HG03095 (cell line): Measurements from ENCODE around the gene GYPA.
"Not testable (repeated sequence)": the region's sequence is repeated elsewhere in the genome, so short reads cannot be mapped to it uniquely, and the experiment has no call there.

Source experiments
- ATAC-seq: cut with Tn5 transposase; IDR thresholded peaks from one replicate; pipeline ENCODE4 v1.9.1; 2021; ENCODE audit warnings: moderate library complexity; ENCODE audit not compliant: unreplicated experiment

Gene GYPA

DNA sequence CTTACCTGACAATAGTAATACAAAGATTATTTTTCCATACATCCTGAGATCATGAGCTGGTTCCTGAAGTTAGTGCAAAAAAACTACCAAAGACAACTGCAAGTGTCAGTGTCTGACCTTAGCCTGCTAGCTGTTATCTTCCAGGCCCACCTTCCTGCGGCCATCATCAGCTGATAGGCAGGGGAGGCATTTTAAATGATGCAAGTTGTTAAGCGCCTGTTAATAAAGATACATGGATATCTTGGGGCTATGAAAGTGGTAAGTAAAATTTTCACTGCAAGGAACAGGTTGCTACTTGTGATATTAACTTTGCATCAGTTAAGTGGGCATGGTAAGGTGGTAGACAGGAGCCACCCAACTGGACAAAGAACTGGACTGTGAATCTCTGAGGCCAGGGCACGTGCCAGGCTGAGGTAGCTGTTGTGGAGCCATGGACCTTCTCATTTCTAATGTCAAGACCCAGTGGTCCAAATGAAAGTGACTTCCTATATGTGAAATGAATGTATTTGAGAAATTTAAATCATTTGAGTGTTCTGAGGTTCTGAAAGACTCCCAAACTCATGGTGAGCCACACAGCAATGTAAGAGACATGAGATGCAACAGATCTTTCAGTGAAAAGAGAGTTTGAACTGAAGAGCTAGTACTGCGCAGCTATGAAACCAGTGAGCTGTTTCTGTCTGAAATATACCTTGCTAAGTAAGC is at the start of gene GYPA:
Gene GYPA (minus strand): TSS at position 125 of the 702 bp plus-strand sequence. CDS start 83 bp downstream, at position 42.
- ATAC-seq = not testable (repeated sequence)

DNA sequence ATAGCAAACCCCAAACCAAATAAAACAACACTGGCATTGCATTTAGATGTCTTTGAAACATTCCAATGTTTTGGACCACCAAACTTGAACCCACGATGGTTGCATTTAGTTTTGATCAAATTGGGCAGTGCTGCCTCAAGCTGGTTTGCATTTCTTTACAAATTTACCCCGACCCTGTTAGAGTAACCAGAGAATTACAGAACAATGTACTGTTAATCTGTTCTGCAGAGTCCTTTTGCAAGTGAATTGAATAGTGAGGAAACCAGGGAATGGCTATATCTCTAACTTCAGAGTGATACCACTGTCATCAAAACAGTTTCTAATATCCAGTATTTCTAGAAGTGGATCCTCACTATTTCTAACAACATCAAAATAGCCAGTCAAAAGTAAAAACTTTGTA is 49.5 kb upstream of the GYPA start:
- ATAC-seq = no peak

DNA sequence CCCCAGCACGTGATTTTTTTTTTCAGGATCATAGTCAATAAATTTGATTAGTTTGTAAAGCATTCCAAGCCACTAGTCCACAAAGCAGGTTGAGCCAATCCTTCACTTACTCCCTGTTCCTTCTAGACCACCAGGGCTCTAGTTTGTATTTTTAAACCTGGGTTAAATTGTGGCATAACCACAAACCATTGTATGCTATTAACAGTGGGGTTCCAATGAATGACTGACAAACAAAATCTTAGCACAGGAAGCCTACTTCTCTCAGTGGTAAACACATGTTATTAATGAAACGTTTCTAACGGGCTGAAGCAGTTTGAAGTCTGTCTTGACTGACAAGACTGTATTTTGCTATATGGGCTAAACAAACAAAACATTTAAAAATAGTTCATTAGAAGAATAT is 48.6 kb upstream of the GYPA start:
- ATAC-seq = no peak

DNA sequence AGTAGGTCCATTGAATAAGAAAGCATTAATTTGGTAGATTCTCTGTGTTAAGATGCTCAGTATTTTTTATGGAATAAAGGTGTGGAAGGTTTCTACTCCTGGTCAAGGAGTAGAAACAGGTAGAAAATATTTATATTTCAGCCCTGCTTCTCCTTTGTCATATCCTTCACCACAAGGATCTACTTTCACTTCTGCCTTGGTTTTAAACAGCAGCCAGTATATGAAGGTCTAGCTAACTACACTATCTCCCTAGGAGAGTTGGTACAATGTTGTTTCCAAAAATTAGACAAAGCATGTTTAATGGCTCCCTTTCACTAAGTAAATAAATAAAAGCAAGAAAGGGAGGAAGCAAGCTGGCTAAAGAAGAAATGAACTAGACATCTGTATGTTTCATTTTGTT is 44.6 kb upstream of the GYPA start:
- no peak for ATAC-seq

DNA sequence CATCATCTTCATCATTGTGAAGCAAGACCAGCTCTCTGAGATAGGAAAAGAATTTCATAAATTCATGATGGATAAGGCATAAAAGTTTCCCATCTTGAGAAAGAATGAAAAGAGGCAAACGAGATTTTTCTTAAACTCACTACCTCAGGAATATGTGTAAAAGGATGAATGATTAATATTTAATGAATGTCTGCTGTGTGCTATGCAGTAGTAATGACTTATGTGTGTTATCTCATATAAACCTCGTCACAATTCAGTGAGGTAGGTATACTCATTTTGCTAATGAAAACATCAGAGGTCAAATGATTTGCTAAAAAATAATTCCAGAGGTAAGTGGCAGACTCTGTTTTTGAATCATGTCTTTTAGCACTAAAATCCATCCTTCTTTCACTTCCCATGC is 42.6 kb upstream of the GYPA start:
- ATAC-seq = no peak

DNA sequence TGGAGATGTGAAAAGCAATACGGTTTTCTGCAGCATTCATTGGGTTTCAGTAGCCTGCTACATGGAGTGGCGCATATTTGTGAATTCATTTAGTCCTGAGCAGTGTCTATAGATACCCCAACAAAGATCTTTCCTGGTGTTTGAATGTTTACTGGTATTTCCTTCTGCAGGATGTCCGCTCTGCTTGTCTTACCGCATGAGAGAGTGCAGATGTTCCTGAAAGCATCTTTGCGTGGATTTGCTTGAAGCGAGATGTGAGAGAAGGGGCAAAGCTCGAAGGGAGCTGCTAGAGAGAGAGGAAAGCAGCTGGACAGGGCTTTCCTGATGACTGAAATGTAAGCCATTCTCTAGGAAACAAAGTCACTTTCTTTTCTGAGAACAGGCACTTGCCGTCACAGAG is 40.9 kb upstream of the GYPA start:
- no peak for ATAC-seq

DNA sequence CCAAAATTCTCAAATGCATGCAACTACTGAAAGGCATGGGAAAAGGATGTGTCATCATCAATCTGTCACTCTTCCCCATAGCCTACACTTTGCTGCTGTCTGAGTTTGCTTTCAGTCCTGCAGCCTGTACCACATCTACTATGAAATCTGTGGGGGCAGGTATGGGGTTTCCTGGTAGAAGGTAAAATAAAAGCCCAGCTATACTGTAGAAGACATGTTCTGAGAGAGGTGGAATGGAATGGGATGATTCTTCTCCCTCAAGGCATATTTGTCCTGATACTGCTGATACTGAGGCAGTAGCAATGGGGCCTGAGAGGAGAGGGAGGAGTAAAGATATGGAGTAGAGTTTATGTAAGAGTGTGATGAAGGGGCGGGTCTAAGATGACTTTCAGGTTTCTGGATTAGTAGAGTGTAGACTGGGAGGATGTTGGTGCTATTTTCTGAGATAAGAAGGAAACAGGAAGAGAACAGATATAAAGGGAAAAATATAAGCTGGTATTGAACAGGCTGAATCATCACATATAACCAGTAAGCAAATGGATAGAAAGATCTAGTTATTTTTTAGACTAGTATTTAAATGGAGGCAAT is 38.7 kb upstream of the GYPA start:
- no peak for ATAC-seq

DNA sequence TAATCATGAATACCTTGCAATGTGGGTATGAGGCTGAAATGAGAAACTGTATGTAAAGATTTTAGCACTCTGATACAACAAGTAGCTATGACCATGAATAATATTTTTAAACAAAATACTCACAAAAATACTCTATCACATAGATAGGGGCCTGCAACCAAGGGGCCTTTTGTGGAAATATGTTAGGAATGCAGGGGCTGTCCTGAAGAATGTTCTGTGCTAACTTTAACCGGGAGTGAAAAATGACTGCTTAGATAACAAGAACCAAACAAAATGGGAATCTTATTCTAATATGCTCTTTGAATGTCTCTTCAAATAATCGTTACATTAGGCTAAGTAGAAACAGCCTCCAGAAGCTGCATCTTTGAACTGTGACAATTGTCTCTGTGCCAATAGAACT is 37.9 kb upstream of the GYPA start:
- ATAC-seq = no peak

DNA sequence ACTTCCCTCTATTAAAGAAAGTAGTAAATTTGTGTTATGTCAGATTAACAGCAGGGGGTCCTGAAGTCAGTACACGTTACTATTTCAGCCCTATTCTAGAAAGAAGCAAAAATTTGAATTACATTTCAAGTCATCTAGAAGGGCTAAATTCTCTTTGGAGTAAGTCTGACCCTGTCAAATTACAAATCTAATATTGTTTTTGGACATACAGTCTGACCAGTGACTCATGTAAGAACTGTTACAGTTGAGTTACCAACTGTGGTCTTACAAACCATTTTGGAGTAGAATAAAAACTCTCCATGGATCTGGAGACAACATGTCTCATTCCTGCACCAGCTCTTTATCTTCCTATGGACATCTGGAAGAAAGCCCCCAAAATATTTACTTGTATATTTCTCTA is 36.0 kb upstream of the GYPA start:
- no peak for ATAC-seq

DNA sequence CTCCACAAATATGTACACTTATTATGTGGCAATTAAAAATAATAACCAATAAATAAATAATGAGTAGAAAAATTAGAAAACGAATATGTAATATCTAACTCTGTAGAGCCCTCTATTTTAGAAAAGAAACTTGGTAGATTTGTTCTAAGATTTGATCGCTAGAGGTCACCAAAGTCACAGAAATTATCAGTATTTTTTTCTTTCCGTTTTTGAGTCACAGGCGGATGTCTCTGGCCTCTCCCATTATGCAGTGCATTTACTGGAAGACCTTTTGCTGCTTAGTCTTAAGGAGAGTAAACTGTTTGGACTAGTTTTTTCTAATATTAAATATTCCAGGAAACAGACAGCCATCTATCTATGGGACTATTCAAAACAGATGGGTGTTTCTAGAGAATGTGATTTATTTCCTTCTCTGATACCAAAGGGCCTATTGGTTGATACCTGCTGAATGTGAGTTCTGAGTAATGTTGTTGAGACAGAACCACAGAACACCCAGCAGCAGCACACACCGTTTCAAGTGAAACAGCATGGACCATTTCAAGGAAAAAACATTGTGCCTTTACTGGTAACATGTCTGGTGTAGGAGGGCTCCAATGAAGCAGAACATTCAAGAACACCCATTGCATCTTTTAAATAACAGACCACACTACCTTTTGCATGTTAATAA is 34.0 kb upstream of the GYPA start:
- ATAC-seq = peak; percentile 85

DNA sequence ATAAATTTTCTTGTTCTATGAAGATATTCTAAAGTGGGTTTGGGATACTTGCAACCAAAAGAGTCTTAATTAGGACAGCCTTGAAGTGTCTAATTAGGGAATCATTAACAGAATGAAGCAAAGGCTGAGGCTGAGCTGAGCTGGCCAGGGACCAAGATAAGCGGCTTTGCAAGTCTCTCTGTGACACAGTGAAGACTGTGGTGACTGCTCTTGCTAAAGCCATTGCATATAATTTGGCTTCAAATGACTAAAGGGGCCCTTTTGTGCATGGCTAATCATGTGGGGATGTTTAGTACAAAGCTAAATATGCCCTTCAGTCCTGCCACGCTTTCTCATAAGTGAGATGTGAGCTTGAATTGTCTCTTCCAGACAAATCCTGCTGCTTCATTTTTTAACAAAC is 31.2 kb upstream of the GYPA start:
- ATAC-seq = no peak

DNA sequence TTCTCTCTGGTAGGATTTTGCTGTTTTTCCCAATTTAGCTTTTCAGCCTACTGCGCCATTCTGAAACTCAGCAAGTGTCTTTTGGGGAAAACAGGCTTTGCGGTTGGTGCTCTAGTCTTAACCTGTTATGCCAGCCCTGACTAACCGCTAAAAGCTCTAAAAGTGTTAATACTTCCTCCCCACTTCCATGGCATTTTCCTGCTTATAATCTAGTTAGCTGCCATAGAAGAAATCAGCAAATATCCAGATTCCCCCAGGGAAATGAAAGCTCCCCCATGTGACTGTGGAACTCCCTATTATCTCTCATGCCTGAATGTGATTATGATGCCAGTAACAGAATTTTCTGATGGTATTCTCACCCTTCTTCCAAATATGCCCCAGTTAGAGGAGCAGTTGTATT is 28.7 kb upstream of the GYPA start:
- ATAC-seq = no peak

DNA sequence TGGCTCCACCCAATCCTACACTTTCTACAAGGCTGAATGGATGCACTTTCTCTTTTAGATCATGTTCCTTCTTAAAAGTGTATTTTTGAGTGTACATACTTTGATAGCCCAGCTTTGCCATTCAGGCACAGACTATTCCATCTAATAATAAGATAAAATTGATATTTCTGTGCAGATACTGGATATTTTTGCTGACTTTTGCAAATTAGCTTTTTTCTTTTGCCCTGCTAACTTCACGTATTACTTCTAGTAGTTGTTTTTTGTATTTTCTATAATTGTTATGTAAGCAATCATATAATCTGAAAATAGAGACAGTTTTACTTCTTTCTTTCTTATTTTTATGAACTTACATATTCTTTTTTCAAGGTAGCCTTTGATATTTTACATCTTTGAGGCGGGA is 13.5 kb upstream of the GYPA start:
- no peak for ATAC-seq

DNA sequence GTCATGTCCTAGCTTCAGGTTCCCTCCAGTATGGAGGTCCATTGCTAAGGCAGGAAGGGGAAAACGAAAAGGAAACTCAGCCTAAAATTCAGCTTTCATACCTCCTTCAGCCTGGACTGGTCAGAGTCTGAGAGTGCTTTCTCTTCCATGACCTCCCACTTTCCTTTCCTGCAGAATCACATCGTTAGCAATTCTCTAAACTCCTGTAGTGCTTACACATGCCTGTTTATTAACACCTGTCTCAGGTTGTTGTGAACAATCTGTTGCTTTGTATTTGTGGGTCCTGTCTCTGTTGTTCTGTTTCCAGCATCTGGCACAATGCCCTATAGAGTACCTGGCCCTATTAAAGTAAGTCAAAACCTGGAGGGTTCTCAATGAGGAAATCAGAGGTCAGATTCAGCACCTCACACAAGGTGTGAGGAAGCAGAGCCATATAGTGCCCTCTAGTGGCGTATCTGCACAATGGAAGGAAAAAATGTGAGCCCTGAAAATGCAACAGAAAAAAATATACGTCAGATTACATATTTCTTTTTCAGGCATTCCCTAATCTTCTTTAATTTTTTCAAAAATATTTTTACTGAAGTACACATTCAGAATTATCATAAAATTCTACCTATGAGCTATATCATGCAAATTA is 2.3 kb upstream of the GYPA start:
- not testable (repeated sequence) for ATAC-seq

DNA sequence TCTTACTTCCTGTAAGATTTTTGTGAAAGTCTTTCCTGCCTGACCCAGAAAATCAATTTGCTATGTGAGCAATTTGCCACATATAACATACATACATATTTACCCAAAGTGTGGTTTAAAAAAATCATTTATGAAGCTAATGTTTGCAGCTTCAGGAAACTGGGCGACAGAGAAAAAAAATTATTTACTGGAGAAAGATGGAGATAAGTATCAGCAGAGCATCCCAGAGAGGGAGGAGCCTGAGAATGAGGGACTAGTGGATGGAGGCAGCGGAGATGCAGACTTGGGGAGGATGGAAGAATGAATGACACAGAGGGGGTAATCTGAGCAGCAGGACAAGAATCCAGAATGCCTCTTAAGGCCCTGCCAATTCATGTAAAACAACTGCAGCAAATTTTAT is 975 bp upstream of the GYPA start:
- ATAC-seq = no peak

DNA sequence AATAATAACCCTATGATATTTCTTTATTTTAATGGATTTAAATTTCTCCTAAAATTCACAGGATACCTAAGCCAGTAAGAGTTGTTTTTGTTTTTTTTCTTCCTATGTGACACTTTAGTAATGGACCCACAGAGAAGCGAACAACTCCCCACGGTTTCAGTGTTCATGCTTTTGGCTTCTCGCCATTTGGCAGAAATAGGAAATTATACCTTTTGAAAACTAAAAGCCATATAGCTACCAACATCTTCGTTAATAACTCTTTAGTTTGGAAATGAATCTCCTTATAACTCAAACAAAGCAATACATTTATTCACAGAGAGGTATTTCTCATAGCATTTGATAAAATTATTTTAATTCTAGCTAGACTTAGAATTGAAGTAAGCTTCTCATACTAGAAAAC is 527 bp downstream of the GYPA start:
- ATAC-seq = not testable (repeated sequence)

DNA sequence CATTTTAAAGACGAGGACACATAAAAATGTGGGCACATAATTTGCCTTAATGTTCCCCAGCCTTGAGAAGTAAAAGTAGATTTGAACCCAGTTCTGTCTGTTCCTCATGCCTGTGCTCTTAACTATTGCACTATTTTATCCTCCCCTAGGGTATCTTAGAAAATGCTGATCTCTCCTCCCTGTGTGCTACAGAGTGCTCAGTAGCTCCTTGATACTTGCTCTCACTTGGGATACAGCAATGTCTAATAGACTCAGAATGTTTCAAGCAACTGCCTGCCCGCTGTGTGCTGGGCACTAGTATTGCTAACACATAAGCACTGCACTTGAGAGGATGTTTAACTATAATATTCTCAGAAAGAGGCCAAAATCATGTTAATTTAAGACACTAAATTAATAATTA is 971 bp downstream of the GYPA start:
- not testable (repeated sequence) for ATAC-seq

DNA sequence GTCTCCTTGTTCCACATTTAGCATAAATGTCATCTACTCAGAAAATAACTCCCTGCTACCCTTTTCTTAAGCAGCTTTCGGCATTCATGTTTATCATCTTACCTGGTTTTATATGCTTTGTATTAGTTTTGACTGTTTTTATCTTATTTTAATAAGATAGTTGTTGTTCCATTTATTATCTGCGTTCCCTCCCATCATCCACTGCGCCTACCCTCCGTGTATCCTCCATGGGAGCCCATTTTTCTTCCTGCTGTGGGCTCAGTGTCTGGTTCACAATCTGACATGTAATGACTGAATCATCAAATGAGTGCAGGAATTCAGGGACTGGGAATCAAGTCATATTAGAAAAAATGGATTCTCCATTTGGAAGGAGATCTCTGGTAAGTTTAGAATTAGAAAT is 2.3 kb downstream of the GYPA start:
- ATAC-seq = not testable (repeated sequence)

DNA sequence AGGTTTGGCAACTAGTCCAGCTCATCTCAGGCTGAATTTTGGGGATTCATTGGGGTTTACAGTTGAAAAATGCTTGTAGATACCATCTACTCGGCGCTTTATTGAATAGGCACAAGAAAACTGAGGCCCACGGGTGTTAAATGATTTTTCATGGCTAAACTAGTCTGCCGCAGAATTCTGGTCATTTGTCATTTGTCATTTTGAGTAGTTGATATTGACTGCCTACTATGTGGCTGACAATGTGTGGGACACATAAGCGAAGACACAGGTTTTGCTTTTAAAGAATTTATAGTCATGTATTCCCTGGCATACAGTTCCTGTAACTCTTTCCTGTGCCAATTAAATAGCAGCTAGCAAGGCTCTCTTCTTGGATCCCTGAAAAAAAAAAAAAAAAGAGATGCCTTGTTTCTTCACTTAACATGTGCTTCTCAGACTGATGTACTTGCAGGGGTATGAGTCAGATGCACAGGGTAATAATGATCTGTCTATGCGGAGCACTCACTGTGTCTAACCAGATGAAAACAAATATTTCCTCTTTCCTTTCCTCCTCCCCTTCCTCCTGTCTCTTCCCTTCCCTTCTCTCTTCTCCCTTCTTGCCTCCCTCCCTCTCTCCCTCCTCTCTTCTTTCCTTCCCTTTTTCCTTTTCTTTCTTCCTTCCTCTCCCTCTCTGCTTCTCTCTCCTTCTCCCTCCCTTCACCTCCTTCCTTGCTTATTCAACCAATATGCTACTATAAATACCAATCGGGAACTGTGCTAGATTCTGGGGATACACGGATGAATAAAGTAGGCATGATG is 3.2 kb downstream of the GYPA start:
- not testable (repeated sequence) for ATAC-seq

DNA sequence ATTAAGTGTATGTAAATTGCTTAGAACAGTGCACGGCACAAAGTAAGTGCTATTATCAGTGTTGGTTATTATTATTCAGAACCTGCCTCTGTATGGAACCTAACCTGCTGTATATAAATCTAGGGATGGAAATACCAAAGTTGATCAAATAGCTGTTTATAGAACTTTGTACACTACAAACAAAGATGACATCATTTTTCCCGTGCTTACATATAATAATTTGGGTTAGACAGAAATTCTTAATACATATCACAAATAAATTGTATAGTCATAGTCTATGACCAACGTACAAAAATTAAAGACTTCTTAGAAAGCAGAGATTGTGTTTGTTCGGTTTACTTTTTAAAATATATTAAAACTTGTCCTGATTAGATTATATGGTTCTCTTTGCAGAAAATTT is 4.3 kb downstream of the GYPA start:
- ATAC-seq = not testable (repeated sequence)

DNA sequence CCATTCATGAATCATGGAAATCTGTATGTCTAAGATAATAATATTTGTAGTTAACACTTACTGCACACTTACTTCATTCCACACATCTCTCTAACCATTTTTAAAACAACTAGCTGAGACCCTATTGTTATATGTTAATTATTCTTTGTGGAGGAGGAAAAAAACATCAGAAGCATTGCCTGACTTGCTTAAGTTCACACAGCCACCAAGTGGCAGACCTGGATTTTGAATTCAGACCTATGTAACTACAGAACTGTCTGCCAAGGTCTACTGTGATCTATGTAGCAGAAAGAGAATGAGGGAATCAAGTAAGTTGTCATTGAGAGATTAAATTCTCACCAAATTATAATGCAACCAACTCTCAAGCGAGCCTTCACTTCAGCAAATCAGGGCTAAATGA is 10.4 kb downstream of the GYPA start:
- ATAC-seq = not testable (repeated sequence)
